GM23338 (cell line): ENCODE results near the gene CMSS1. TPM values are rescaled to one million over a fixed set of nuclear protein-coding genes. Genes with fewer than 3 reads are reported as not detected.

Source experiments
- ATAC-seq: fragments of 200-7000 bp; cut with Tn5 transposase; 3 replicates; pipeline ENCODE4 v1.9.1; 2020
- DNase-seq: peaks from one replicate; pipeline ENCODE4 v3.0.0-alpha.2; 2015; ENCODE audit warnings: low spot score
- H2AFZ ChIP-seq: fragments of 200-600 bp; sonication (generic); 2 replicates; pipeline ENCODE4 v1.8.0; 2016; ENCODE audit warnings: antibody characterized with exemption, mild to moderate bottlenecking, moderate library complexity
- H3F3A ChIP-seq: fragments of 200-600 bp; sonication (generic); replicated peaks from 2 replicates; pipeline ENCODE4 v1.8.0; 2017; ENCODE audit warnings: antibody characterized with exemption, mixed run types, low read depth
- H3K27ac ChIP-seq: fragments of 200-600 bp; sonication (generic); 2 replicates; pipeline ENCODE4 v1.6.1; 2016; ENCODE audit warnings: low read depth
- H3K27me3 ChIP-seq: fragments of 200-600 bp; sonication (generic); 2 replicates; pipeline ENCODE4 v1.8.0; 2016; ENCODE audit warnings: mild to moderate bottlenecking, mixed run types, moderate library complexity; ENCODE audit not compliant: insufficient read depth
- H3K36me3 ChIP-seq: fragments of 200-600 bp; sonication (generic); 2 replicates; pipeline ENCODE4 v1.8.0; 2016; ENCODE audit warnings: mild to moderate bottlenecking; ENCODE audit not compliant: insufficient read depth
- H3K4me1 ChIP-seq: fragments of 200-600 bp; sonication (generic); 2 replicates; pipeline ENCODE4 v1.8.0; 2016; ENCODE audit warnings: mild to moderate bottlenecking, moderate library complexity; ENCODE audit not compliant: insufficient read depth
- H3K4me2 ChIP-seq: fragments of 200-600 bp; sonication (generic); 2 replicates; pipeline ENCODE4 v1.7.1; 2017; ENCODE audit warnings: mixed run types
- H3K4me3 ChIP-seq: fragments of 200-600 bp; sonication (generic); 2 replicates; pipeline ENCODE4 v1.6.1; 2016; ENCODE audit warnings: mixed run types
- H3K79me2 ChIP-seq: fragments of 200-600 bp; sonication (generic); replicated peaks from 2 replicates; pipeline ENCODE4 v1.8.0; 2017; ENCODE audit warnings: mild to moderate bottlenecking; ENCODE audit not compliant: insufficient read depth
- H3K9me2 ChIP-seq: fragments of 200-600 bp; sonication (generic); 2 replicates; pipeline ENCODE4 v1.8.0; 2017; ENCODE audit not compliant: insufficient read depth
- H4K20me1 ChIP-seq: fragments of 200-600 bp; sonication (generic); replicated peaks from 2 replicates; pipeline ENCODE4 v1.8.0; 2017; ENCODE audit warnings: mild to moderate bottlenecking; ENCODE audit not compliant: insufficient read depth
- H3K27ac Mint-ChIP-seq: 2 replicates; pipeline ENCODE4 v1.8.0; 2020; ENCODE audit warnings: inconsistent platforms, mild to moderate bottlenecking, moderate library complexity, mixed read lengths
- H3K27me3 Mint-ChIP-seq: 3 replicates; pipeline ENCODE4 v1.8.0; 2022; ENCODE audit warnings: low read depth, mild to moderate bottlenecking, moderate library complexity, mixed read lengths, inconsistent platforms; ENCODE audit not compliant: insufficient read depth, poor library complexity
- H3K36me3 Mint-ChIP-seq: 3 replicates; pipeline ENCODE4 v1.8.0; 2021; ENCODE audit warnings: low read depth, mild to moderate bottlenecking, inconsistent platforms, moderate library complexity, mixed read lengths
- H3K4me1 Mint-ChIP-seq: 3 replicates; pipeline ENCODE4 v1.8.0; 2020; ENCODE audit warnings: mild to moderate bottlenecking, inconsistent platforms, mixed read lengths
- H3K4me3 Mint-ChIP-seq: 3 replicates; pipeline ENCODE4 v1.8.0; 2021; ENCODE audit warnings: moderate library complexity, mild to moderate bottlenecking, inconsistent platforms, mixed read lengths
- H3K9me3 Mint-ChIP-seq: 3 replicates; pipeline ENCODE4 v1.8.0; 2020; ENCODE audit warnings: moderate library complexity, mild to moderate bottlenecking, inconsistent platforms, mixed read lengths
- CREB1 ChIP-seq: fragments of 250-450 bp; sonication (Bioruptor Pico); IDR thresholded peaks from 2 replicates; pipeline ENCODE4 v1.5.0; 2020; ENCODE audit warnings: low read depth, mild to moderate bottlenecking, moderate library complexity
- CTCF ChIP-seq, 2 experiments: fragments of 200-600 bp in 1 of 2; sonication (generic) in 1 of 2; conservative IDR thresholded peaks; 2 replicates each; pipeline versions ENCODE4 v1.5.1 to v1.6.1; 2016 to 2017; ENCODE audit warnings: antibody characterized with exemption in 2 of 2, low read depth in 2 of 2, mild to moderate bottlenecking in 2 of 2, moderate library complexity in 1 of 2
- ETS1 ChIP-seq: IDR thresholded peaks from 2 replicates; pipeline ENCODE4 v1.6.1; 2016; ENCODE audit warnings: antibody characterized with exemption
- EZH2 ChIP-seq: fragments of 200-600 bp; sonication (generic); IDR thresholded peaks from one replicate; pipeline ENCODE4 v1.8.0; 2017; ENCODE audit warnings: antibody characterized with exemption, mild to moderate bottlenecking, low read depth; ENCODE audit not compliant: unreplicated experiment
- EZH2phosphoT487 ChIP-seq: fragments of 200-600 bp; sonication (generic); IDR thresholded peaks from one replicate; pipeline ENCODE4 v1.8.1; 2018; ENCODE audit warnings: antibody characterized with exemption; ENCODE audit not compliant: unreplicated experiment
- JUNB ChIP-seq: IDR thresholded peaks from one replicate; pipeline ENCODE4 v1.6.1; 2016; ENCODE audit warnings: antibody characterized with exemption; ENCODE audit not compliant: unreplicated experiment
- NANOG ChIP-seq: IDR thresholded peaks from 2 replicates; pipeline ENCODE4 v1.6.1; 2016; ENCODE audit warnings: antibody characterized with exemption, borderline replicate concordance
- POLR2AphosphoS5 ChIP-seq: IDR thresholded peaks from 2 replicates; pipeline ENCODE4 v1.6.1; 2016; ENCODE audit warnings: antibody characterized with exemption, low read depth
- STAT1 ChIP-seq: IDR thresholded peaks from one replicate; pipeline ENCODE4 v1.6.1; 2016; ENCODE audit warnings: antibody characterized with exemption; ENCODE audit not compliant: unreplicated experiment
- ZNF114 ChIP-seq: fragments of 250-450 bp; sonication (Bioruptor Pico); IDR thresholded peaks from 2 replicates; pipeline ENCODE4 v1.5.0; 2020; ENCODE audit warnings: mild to moderate bottlenecking, moderate library complexity
- ZNF331 ChIP-seq: fragments of 250-450 bp; sonication (Bioruptor Pico); IDR thresholded peaks from 2 replicates; pipeline ENCODE4 v1.5.0; 2020; ENCODE audit warnings: low read depth, mild to moderate bottlenecking, moderate library complexity
- polyA plus RNA-seq: library from polyadenylated mRNA; unstranded; fragments of >200 nt; fragmentation: Nextera tagmentation; extraction: Ambion mirVana; gene quantifications from 2 replicates; pipeline ENCODE4 v1.2.1, GENCODE V29; 2016
- total RNA-seq: library from RNA; depleted of rRNA; stranded (reverse); fragments of >200 nt; shearing (Covaris generic); gene quantifications from 2 replicates; pipeline ENCODE4 v1.2.3, GENCODE V29; 2014
- TF ChIP-seq, protein P1 (sequence below): IDR thresholded peaks from one replicate; pipeline ENCODE4 v1.6.1; 2018; ENCODE audit warnings: antibody characterized with exemption; ENCODE audit not compliant: unreplicated experiment
- TF ChIP-seq, protein P2 (sequence below): fragments of 250-450 bp; sonication (Bioruptor Pico); IDR thresholded peaks from 2 replicates; pipeline ENCODE4 v1.5.0; 2020; ENCODE audit warnings: mild to moderate bottlenecking, moderate library complexity

The CMSS1 gene
- total and polyA plus RNA-seq, 2 experiments from 2014 or later = 39.4 to 187 TPM

- TF ChIP-seq POLR2AphosphoS5 (no peak), STAT1 (no peak), NANOG (no peak), CREB1 (CRISPR knock-in tag) (no peak), ZNF331 (CRISPR knock-in tag) (no peak), EZH2phosphoT487 (no peak), ZNF114 (no peak), ETS1 (no peak), CTCF (conservative IDR thresholded peaks at IDR 0.05; ENCODE audit: low read depth in 2 of 2) (no peak), EZH2 (no peak), JUNB (no peak)
- TF ChIP-seq, protein P1, sequence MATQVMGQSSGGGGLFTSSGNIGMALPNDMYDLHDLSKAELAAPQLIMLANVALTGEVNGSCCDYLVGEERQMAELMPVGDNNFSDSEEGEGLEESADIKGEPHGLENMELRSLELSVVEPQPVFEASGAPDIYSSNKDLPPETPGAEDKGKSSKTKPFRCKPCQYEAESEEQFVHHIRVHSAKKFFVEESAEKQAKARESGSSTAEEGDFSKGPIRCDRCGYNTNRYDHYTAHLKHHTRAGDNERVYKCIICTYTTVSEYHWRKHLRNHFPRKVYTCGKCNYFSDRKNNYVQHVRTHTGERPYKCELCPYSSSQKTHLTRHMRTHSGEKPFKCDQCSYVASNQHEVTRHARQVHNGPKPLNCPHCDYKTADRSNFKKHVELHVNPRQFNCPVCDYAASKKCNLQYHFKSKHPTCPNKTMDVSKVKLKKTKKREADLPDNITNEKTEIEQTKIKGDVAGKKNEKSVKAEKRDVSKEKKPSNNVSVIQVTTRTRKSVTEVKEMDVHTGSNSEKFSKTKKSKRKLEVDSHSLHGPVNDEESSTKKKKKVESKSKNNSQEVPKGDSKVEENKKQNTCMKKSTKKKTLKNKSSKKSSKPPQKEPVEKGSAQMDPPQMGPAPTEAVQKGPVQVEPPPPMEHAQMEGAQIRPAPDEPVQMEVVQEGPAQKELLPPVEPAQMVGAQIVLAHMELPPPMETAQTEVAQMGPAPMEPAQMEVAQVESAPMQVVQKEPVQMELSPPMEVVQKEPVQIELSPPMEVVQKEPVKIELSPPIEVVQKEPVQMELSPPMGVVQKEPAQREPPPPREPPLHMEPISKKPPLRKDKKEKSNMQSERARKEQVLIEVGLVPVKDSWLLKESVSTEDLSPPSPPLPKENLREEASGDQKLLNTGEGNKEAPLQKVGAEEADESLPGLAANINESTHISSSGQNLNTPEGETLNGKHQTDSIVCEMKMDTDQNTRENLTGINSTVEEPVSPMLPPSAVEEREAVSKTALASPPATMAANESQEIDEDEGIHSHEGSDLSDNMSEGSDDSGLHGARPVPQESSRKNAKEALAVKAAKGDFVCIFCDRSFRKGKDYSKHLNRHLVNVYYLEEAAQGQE = no peak
- TF ChIP-seq, protein P2, sequence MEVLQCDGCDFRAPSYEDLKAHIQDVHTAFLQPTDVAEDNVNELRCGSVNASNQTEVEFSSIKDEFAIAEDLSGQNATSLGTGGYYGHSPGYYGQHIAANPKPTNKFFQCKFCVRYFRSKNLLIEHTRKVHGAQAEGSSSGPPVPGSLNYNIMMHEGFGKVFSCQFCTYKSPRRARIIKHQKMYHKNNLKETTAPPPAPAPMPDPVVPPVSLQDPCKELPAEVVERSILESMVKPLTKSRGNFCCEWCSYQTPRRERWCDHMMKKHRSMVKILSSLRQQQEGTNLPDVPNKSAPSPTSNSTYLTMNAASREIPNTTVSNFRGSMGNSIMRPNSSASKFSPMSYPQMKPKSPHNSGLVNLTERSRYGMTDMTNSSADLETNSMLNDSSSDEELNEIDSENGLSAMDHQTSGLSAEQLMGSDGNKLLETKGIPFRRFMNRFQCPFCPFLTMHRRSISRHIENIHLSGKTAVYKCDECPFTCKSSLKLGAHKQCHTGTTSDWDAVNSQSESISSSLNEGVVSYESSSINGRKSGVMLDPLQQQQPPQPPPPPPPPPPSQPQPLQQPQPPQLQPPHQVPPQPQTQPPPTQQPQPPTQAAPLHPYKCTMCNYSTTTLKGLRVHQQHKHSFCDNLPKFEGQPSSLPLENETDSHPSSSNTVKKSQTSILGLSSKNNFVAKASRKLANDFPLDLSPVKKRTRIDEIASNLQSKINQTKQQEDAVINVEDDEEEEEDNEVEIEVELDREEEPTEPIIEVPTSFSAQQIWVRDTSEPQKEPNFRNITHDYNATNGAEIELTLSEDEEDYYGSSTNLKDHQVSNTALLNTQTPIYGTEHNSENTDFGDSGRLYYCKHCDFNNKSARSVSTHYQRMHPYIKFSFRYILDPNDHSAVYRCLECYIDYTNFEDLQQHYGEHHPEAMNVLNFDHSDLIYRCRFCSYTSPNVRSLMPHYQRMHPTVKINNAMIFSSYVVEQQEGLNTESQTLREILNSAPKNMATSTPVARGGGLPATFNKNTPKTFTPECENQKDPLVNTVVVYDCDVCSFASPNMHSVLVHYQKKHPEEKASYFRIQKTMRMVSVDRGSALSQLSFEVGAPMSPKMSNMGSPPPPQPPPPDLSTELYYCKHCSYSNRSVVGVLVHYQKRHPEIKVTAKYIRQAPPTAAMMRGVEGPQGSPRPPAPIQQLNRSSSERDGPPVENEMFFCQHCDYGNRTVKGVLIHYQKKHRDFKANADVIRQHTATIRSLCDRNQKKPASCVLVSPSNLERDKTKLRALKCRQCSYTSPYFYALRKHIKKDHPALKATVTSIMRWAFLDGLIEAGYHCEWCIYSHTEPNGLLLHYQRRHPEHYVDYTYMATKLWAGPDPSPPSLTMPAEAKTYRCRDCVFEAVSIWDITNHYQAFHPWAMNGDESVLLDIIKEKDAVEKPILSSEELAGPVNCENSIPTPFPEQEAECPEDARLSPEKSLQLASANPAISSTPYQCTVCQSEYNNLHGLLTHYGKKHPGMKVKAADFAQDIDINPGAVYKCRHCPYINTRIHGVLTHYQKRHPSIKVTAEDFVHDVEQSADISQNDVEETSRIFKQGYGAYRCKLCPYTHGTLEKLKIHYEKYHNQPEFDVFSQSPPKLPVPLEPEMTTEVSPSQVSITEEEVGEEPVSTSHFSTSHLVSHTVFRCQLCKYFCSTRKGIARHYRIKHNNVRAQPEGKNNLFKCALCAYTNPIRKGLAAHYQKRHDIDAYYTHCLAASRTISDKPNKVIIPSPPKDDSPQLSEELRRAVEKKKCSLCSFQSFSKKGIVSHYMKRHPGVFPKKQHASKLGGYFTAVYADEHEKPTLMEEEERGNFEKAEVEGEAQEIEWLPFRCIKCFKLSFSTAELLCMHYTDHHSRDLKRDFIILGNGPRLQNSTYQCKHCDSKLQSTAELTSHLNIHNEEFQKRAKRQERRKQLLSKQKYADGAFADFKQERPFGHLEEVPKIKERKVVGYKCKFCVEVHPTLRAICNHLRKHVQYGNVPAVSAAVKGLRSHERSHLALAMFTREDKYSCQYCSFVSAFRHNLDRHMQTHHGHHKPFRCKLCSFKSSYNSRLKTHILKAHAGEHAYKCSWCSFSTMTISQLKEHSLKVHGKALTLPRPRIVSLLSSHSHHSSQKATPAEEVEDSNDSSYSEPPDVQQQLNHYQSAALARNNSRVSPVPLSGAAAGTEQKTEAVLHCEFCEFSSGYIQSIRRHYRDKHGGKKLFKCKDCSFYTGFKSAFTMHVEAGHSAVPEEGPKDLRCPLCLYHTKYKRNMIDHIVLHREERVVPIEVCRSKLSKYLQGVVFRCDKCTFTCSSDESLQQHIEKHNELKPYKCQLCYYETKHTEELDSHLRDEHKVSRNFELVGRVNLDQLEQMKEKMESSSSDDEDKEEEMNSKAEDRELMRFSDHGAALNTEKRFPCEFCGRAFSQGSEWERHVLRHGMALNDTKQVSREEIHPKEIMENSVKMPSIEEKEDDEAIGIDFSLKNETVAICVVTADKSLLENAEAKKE (CRISPR knock-in tag) = no peak
- no peaks in the 10 kb centered on the region for H3K27me3 ChIP-seq
- H3K36me3 Mint-ChIP-seq = no peaks in the 10 kb centered on the region
Observed at GRCh38 chr3:100110162-100110561, 292.5 kb downstream of the CMSS1 start.

More at GRCh38 chr3:100110162-100110561, 292.5 kb downstream of the CMSS1 start:
- Mint-ChIP-seq H3K4me3 (no peak overlapping the region), H3K27ac (no peak overlapping the region), H3K9me3 (no peaks in the 10 kb centered on the region), H3K27me3 (no peaks in the 10 kb centered on the region), H3K4me1 (peaks cover 15% of the 10 kb centered on the region; the same call in 2 of the 3 replicates)
- DNase-seq = no peak
- Histone ChIP-seq H4K20me1 (no peaks in the 10 kb centered on the region), H3K27ac (no peak overlapping the region), H3K9me2 (no peaks in the 10 kb centered on the region), H3K79me2 (no peaks in the 10 kb centered on the region), H2AFZ (no peak overlapping the region), H3K4me1 (0 out of 2 replicates have a peak, but pooled peaks cover 2% of the 10 kb centered on the region), H3F3A (no peaks in the 10 kb centered on the region), H3K4me2 (no peak overlapping the region), H3K4me3 (no peak overlapping the region), H3K36me3 (no peaks in the 10 kb centered on the region)
- no peak for ATAC-seq
